Left cardiac atrium (tissue), 4 donors: ENCODE data around the gene KMT5C. TPM values are rescaled to one million over a fixed set of nuclear protein-coding genes. Genes with fewer than 3 reads are reported as not detected.

ENCODE experiments used
- ATAC-seq, 2 donors: fragments of 200-7000 bp; cut with Tn5 transposase; one replicate each; pipeline ENCODE4 v1.9.1; 2020; ENCODE audit warnings: mild to moderate bottlenecking in 2 of 2, moderate library complexity in 2 of 2
- DNase-seq: peaks from one replicate; pipeline ENCODE4 v3.0.0-alpha.2; 2020
- intact Hi-C, 2 donors: fragments of 100-400 bp; cut with DNase I; formaldehyde crosslinking; loops; one replicate each; pipeline versions ENCODE4 v1.14.1 to v1.15.1; 2022 to 2023
- total RNA-seq, 2 donors: library from RNA; stranded (reverse); fragmentation: NEBNext Ultra II Directional; extraction: Animal tissue kit (Norgen Biotek cat#: 25700); gene quantifications; one replicate each; pipeline ENCODE4 v1.2.1, GENCODE V29; 2021
- donor health status: DM: no; HTN: yes; CAD: no.
- donor health status: DM: no; HTN: yes; CAD: no; lungs with severe emphysema.
- donor health status: DM: yes; HTN: yes; CAD: no.
- donor health status: Dilated cardiomyopathy.

The KMT5C gene
- total RNA-seq, 2 donors from 2014 or later, result 6.7 to 6.9 TPM

- DNase-seq, result no peak
- no peak for ATAC-seq
- intact Hi-C loops, result no loop called here
Observed at GRCh38 chr19:55358943-55359908, 19.6 kb downstream of the KMT5C start.

DNA sequence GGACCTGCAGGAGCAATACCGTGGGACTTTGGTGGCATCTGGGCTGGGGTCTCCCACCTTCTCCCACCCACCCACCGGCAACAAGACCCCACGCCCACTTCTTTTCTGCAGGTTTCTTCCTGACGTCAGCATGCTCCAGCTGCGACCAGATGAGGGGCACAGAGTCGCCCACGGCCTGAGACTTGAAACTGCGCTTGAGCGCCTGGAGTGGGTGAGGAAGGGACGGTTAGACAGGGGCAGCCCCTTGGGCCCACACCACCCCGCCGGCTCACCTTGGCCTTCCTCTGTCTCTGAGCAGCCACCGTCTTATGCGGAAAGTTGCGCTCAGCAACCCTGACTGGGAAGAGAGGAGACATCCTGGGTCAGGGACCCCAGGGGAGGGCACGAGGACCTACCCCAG lies 21.2 kb downstream of the KMT5C start:
- intact Hi-C loops, result no loop called here
- DNase-seq (no peak), ATAC-seq (no peak)

GRCh38 chr19:55362174-55362989 lies 22.7 kb downstream of the KMT5C start:
- no peak for DNase-seq
- intact Hi-C loops, result no loop called here
- ATAC-seq, result no peak

DNA sequence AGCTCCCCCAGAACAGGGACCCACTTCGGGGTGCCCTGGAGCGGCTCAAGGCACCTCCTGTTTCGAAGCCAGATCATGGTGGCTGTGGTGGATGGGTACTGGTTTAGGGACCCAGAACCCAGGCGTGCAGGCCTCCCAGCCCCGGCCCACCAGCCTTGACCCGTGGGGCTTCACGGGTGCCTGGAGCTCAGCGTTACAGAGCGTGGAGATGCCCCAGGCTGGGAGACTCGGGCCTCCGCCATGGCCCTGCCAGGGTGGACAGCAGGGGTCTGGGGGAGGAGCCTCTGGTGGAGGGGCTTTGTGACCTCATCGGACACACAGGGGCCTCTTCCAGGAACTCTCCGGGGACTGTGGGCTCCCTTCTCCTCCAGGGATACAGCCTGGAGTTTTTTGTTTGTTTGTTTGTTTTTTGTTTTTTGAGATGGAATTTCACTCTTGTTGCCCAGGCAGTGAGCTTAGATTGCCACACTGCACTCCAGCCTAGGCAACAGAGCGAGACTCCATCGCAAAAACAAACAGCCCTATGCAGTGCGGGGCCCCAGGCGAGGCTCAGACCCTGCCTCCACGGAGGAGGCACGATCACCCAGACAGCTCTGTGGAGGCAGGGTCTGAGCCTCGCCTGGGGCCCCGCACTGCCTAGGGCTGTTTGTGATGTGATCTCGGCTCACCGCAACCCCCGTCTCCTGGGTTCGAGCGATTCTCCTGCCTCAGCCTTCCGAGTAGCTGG lies 23.5 kb downstream of the KMT5C start, which contains the start of gene GARIN5B:
Gene GARIN5B, minus strand, starts transcription at position 271 of the 727 bp plus-strand sequence. Its CDS starts 194 bp downstream, at position 77.
- intact Hi-C loops, result no loop called here
- no peak for DNase-seq
- ATAC-seq, result no peak

DNA sequence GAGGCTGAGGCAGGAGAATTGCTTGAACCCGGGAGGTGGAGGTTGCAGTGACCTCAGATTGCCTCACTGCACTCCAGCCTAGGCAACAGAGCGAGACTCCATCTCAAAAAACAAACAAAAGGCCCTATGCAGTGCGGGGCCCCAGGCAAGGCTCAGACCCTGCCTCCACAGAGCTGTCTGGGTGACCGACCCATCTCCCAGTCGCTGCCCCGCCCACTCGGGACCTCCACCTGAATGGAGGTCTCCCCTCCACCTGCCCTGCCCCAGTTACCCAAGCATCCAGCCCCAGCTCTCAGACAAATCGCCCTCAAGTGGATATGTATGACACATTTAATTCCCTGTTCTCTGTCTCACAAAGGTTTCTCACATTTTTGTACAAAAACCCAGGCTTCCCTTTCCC lies 25.6 kb downstream of the KMT5C start:
- no peak for ATAC-seq
- DNase-seq, result no peak
- intact Hi-C loops, result no loop called here

GRCh38 chr19:55365964-55366363 lies 26.3 kb downstream of the KMT5C start:
- no peak for ATAC-seq
- intact Hi-C loops, result no loop called here
- DNase-seq, result no peak

DNA sequence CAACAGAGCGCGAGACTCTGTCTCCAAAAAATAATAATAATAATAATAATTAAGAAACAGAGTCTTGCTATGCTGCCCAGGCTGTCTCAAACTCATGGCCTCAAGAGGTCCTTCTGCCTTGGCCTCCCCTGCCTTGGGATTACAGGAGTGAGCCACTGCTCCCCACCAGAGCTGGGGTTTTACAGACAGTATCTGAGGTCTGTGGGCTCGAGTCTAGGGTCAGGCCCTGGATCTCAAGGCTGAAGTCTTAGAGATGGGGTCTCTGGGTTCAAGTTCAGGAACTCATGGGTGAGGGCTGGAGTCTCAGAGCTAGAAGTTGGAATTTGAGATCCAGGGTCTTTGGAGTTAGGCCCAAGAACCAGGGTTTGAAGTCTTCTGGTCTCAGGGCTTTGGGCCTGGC lies 27.1 kb downstream of the KMT5C start:
- intact Hi-C loops, result no loop called here

GRCh38 chr19:55368106-55368505 lies 28.4 kb downstream of the KMT5C start:
- DNase-seq (no peak), ATAC-seq (no peak)
- intact Hi-C loops, result no loop called here

More for the DNA sequence above, 27.1 kb downstream of the KMT5C start:
- DNase-seq (no peak), ATAC-seq (no peak)

DNA sequence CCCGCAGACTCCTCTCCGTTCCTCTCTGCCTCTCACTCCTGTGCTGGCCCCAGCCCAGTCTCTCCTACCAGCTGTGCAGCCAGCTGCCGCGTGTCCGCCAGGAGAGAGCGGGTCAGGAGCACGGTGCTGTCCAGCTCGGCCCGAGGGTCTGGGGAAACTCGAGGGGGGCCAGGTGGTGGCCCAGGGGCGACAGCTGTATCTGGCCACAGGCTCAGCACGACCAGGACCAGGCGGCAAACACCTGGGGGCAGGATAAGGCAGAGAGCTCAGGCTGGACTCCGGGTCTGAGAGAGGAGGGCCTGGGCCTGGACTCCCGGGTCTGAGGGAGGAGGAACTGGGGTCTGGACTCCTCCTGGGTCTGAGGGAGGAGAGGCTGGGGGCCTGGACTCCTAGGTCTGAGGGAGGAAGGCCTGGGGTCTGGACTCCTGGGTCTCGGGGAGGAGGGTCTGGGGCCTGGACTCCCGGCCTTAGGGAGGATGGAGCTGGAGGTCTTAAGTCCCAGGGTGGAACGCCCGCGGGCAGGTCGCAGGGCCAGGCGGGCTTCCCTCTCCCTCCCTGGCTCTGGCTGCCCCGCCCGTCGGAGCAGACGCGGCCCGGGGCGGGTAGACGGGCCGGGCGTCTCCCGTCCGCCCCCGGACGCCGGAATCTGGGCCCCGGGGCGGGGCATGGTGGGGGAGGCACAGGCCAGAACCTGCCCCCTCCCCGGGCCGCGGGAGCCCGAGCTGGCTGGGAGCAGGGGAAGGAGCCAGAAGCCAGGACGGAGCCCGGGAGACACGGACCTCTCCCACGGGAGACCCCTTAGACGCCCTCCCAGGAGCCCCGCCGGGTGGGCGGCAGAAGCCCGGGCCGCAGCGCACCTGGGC lies 29.3 kb downstream of the KMT5C start:
- intact Hi-C loops, result no loop called here
- DNase-seq (no peak), ATAC-seq (peak; percentile 41 to 83)

GRCh38 chr19:55369653-55370304 lies 30.1 kb downstream of the KMT5C start:
- DNase-seq (no peak), ATAC-seq (peak; percentile 42 to 54)
- intact Hi-C loops, result no loop called here

DNA sequence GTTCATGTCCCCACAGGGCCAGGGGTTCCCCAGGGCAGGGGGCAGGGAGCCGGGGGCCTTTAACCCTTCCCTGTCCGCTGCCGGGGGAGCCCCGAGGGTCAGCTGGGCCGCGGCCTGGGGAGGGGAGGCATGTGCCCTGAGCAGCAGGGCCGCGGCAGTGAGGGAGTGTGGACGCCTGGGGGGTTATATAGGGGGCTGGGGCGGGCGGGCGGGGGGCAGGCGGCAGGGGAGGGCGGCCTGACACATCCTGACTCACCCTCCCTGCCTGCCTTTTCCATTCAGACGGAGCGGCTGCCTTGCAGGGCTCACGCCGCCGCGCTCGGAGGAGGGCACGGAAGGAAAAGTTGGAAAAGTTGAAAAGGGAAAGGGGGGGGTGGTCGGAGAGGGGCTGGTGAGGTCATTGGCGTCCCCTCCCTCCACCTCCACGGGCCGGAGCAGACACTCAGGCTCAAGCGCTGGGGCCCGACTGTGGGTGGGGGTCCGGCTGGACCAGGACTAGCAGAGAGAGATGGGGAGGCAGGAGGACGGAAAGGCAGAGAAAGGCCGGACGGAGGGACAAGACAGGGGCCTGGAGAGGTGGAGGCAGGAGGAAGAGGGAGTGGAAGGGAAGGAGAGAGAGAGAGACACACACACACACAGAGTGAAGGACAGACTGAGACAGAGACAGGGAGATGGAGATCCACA lies 30.8 kb downstream of the KMT5C start, which contains the start of gene IL11:
Gene IL11, minus strand, starts transcription at position 159 of the 684 bp plus-strand sequence. Its CDS starts 153 bp downstream, at position 6.
- peak in 1 of 2 donors; percentile 10 for ATAC-seq
- intact Hi-C loops, result no loop called here
- no peak for DNase-seq

- intact Hi-C loops, result no loop called here
- ATAC-seq, result no peak
- DNase-seq, result no peak
Observed at GRCh38 chr19:55372316-55373081, 32.8 kb downstream of the KMT5C start.

GRCh38 chr19:55373306-55373992 lies 33.8 kb downstream of the KMT5C start:
- ATAC-seq, result no peak
- DNase-seq, result no peak
- intact Hi-C loops, result no loop called here

DNA sequence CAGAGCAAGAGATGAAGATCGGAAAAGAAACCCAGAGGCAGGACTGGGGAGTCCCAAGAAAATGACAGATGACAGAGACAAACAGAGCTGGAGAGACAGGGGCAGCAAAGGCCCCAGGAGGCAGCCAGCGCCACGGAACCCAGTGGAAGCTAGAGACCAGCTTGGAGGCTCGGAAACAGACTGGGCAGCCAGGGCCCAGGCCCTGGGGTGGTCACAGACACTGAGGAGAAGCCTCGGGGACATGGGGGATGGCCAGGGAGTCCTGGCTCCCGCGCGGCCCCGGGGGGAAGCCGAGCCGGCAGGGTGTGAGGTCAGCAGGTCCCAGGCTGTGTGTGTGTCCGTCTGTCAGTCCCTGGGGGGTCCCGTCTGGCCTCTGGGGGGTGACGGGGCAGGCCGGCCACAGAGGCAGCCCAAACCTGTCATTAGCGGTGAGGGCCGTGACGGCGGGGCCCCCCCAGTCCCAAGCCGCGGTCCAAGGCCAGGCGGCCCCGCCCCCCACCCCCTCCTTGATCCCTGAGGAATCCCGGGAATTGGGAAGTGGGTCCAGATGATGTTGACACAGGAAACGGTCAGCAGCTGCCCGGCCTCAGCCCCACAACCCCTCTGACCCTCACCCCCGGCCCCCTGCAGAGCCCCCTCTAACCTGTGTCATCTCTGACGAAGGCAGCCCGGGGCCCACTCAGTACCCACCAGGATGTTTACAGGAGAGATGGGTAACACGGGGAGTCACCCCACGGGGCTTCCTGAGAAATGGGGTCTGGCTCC lies 34.5 kb downstream of the KMT5C start:
- ATAC-seq (no peak), DNase-seq (no peak)
- intact Hi-C loops, result no loop called here

DNA sequence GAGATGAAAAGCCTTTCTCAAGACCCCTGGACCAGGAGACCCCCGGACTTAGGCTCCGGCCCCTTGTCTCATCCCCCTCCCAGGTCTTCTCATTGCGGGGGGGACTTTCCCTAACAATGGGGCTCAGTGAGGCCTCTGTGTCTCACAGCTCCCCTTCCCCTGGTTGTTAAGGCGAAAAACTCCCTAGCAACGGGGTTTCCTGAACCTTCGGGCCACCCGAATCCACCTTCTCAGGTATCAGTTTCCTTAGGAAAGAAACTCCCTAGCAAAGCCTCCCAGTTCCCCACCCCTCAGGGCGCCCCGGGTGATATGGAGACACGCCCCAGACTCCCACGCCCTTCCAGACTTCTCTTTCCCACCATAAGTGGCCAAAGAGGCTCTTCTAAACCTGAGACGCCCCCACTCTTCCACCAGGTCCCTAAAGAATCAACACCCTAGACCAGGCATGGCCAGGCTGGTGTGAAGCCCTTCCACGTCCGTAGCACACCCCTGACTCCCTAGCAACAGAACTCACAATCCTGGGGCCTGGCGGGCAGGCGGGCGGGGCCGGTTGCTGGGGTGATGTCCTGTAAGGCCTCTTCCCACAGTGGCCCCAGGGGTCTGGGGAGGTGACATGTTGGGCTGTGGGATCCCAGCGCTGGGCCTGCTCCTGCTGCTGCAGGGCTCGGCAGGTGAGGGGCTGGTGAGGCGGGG lies 36.7 kb downstream of the KMT5C start, which contains the start of gene TMEM190:
Gene TMEM190, plus strand, starts transcription at position 586 of the 693 bp plus-strand sequence. Its CDS starts 28 bp downstream, at position 614.
- ATAC-seq, result no peak
- DNase-seq, result no peak
- intact Hi-C loops, result no loop called here
